ENCODE results near the gene RIN1. TPM values are rescaled to one million over a fixed set of nuclear protein-coding genes. Genes with fewer than 3 reads are reported as not detected.

The RIN1 gene
- total and polyA plus RNA-seq, 9 of the 15 experiments (the other 6 are each of a cell fraction or from before 2014, with no cell fraction given), result 0.01 to 1.2 (median 0.45) TPM; not detected in 1

DNA sequence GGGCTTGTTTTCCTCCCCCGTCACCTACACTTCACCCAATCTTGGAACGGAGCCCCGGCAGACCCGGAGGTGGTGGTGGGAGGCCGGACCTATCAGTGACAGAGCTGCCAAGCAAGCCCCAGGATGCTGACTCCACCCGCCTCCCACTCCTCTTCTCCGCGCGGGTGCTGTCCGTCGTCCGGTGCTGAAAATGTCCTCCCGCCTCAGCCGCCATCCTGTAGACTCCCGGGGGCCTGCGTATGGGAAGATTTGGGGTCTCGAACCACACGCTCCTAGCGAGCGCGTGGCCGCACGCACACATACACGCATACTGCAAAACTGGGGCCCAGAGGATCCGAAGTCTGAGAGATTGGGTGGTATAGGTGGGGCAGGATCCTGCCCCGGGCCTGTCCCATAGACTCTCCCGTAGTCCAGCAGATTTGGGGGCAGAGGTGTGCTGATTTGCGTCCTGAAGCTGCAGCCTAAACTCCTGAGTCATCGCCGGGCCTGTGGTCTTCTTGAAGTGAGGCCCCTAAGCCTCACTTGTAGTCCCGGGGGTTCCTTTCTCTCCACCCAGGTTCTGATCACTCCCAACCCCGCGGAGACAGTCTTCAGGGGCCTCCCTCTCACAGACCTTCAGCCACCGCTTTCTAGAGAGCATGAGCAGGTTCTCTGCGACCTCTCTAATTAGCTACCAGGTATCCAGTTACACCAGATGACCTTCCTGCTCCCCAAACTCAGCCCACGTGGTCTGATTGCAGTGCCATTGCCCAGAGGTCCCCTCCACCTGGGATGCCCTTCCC lies 46.5 kb downstream of the RIN1 start (continued):
- TF ChIP-seq, protein P1, sequence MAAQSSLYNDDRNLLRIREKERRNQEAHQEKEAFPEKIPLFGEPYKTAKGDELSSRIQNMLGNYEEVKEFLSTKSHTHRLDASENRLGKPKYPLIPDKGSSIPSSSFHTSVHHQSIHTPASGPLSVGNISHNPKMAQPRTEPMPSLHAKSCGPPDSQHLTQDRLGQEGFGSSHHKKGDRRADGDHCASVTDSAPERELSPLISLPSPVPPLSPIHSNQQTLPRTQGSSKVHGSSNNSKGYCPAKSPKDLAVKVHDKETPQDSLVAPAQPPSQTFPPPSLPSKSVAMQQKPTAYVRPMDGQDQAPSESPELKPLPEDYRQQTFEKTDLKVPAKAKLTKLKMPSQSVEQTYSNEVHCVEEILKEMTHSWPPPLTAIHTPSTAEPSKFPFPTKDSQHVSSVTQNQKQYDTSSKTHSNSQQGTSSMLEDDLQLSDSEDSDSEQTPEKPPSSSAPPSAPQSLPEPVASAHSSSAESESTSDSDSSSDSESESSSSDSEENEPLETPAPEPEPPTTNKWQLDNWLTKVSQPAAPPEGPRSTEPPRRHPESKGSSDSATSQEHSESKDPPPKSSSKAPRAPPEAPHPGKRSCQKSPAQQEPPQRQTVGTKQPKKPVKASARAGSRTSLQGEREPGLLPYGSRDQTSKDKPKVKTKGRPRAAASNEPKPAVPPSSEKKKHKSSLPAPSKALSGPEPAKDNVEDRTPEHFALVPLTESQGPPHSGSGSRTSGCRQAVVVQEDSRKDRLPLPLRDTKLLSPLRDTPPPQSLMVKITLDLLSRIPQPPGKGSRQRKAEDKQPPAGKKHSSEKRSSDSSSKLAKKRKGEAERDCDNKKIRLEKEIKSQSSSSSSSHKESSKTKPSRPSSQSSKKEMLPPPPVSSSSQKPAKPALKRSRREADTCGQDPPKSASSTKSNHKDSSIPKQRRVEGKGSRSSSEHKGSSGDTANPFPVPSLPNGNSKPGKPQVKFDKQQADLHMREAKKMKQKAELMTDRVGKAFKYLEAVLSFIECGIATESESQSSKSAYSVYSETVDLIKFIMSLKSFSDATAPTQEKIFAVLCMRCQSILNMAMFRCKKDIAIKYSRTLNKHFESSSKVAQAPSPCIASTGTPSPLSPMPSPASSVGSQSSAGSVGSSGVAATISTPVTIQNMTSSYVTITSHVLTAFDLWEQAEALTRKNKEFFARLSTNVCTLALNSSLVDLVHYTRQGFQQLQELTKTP (IDR thresholded peaks at IDR 0.05; ENCODE audit: low read depth in 1 of 2, partially characterized antibody in 2 of 2), result peak in 1 of 2 experiments; percentile 99
- TF ChIP-seq, protein P2, sequence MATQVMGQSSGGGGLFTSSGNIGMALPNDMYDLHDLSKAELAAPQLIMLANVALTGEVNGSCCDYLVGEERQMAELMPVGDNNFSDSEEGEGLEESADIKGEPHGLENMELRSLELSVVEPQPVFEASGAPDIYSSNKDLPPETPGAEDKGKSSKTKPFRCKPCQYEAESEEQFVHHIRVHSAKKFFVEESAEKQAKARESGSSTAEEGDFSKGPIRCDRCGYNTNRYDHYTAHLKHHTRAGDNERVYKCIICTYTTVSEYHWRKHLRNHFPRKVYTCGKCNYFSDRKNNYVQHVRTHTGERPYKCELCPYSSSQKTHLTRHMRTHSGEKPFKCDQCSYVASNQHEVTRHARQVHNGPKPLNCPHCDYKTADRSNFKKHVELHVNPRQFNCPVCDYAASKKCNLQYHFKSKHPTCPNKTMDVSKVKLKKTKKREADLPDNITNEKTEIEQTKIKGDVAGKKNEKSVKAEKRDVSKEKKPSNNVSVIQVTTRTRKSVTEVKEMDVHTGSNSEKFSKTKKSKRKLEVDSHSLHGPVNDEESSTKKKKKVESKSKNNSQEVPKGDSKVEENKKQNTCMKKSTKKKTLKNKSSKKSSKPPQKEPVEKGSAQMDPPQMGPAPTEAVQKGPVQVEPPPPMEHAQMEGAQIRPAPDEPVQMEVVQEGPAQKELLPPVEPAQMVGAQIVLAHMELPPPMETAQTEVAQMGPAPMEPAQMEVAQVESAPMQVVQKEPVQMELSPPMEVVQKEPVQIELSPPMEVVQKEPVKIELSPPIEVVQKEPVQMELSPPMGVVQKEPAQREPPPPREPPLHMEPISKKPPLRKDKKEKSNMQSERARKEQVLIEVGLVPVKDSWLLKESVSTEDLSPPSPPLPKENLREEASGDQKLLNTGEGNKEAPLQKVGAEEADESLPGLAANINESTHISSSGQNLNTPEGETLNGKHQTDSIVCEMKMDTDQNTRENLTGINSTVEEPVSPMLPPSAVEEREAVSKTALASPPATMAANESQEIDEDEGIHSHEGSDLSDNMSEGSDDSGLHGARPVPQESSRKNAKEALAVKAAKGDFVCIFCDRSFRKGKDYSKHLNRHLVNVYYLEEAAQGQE (IDR thresholded peaks at IDR 0.05; ENCODE audit: borderline replicate concordance), result peak; percentile 100
- TF ChIP-seq, protein P2 (CRISPR knock-in tag; IDR thresholded peaks at IDR 0.05; ENCODE audit: low read depth), result peak; percentile 99
- TF ChIP-seq, protein P3, sequence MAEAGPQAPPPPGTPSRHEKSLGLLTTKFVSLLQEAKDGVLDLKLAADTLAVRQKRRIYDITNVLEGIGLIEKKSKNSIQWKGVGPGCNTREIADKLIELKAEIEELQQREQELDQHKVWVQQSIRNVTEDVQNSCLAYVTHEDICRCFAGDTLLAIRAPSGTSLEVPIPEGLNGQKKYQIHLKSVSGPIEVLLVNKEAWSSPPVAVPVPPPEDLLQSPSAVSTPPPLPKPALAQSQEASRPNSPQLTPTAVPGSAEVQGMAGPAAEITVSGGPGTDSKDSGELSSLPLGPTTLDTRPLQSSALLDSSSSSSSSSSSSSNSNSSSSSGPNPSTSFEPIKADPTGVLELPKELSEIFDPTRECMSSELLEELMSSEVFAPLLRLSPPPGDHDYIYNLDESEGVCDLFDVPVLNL (CRISPR knock-in tag; IDR thresholded peaks at IDR 0.05; ENCODE audit: low read depth), result peak; percentile 77; the same call in 1 of the 2 replicates
- TF ChIP-seq MED1 (CRISPR knock-in tag; IDR thresholded peaks at IDR 0.05; ENCODE audit: borderline replicate concordance), result no peak
- TF ChIP-seq NR2C2 (CRISPR knock-in tag; IDR thresholded peaks at IDR 0.05), result peak; percentile 81; the same call in 1 of the 2 replicates
- TF ChIP-seq NR2C2 (tag; IDR thresholded peaks at IDR 0.05), result no peak
- TF ChIP-seq ILF3 (IDR thresholded peaks at IDR 0.05; ENCODE audit: borderline replicate concordance), result no peak
- no peak for TF ChIP-seq SNRNP70 (optimal IDR thresholded peaks at IDR 0.05; ENCODE audit: low read depth, low read length)

All from K562 (cell line).